Psoas muscle (tissue), 8 donors: ENCODE results near the gene MTHFD1L. TPM values are rescaled to one million over a fixed set of nuclear protein-coding genes. Genes with fewer than 3 reads are reported as not detected.

Experiments used
- ATAC-seq, 4 donors: fragments of 200-7000 bp; cut with Tn5 transposase; one replicate each; pipeline ENCODE4 v1.9.1; 2020; ENCODE audit warnings: moderate library complexity in 3 of 4, mild to moderate bottlenecking in 2 of 4
- DNase-seq, 2 donors: peaks; one replicate each; pipeline ENCODE4 v3.0.0-alpha.2; 2020
- H3K27ac ChIP-seq: fragments of 200-600 bp; one replicate; pipeline ENCODE4 v1.8.0; 2022
- H3K27me3 ChIP-seq, 3 donors: fragments of 200-600 bp in 1 of 3; one replicate each; pipeline versions ENCODE4 v1.6.1 to v1.8.0; 2013 to 2022; ENCODE audit warnings: low read length in 2 of 3, mild to moderate bottlenecking in 2 of 3, moderate library complexity in 1 of 3; ENCODE audit not compliant: insufficient read depth in 3 of 3
- H3K36me3 ChIP-seq, 2 donors: fragments of 200-600 bp in 1 of 2; one replicate each; pipeline versions ENCODE4 v1.6.1 to v1.8.0; 2013 to 2022; ENCODE audit warnings: low read depth in 1 of 2, mild to moderate bottlenecking in 1 of 2, moderate library complexity in 1 of 2; ENCODE audit not compliant: insufficient read depth in 1 of 2
- H3K4me1 ChIP-seq: fragments of 200-600 bp; one replicate; pipeline ENCODE4 v1.8.0; 2022
- H3K4me3 ChIP-seq: fragments of 200-600 bp; one replicate; pipeline ENCODE4 v1.8.0; 2022; ENCODE audit warnings: mild to moderate bottlenecking
- H3K9me3 ChIP-seq: fragments of 200-600 bp; one replicate; pipeline ENCODE4 v1.8.0; 2022
- WGBS, 3 donors: extraction: QIAGEN DNeasy Blood & Tissue Kit; methylation state at CpG; one replicate each; pipeline versions ENCODE4 v1.1.6 to v1.1.7; 2013; 5-methylcytosine and 5-hydroxymethylcytosine counted together
- intact Hi-C, 2 donors: fragments of 100-400 bp; cut with DNase I; formaldehyde crosslinking; loops; one replicate each; pipeline versions ENCODE4 v1.11.0 to v1.14.2; 2022
- polyA plus RNA-seq, 3 donors: library from polyadenylated mRNA; stranded (reverse); fragments of 200-250 nt; gene quantifications; one replicate each; pipeline ENCODE4 v1.2.3, GENCODE V29; 2013
- total RNA-seq, 4 donors: library from RNA; stranded (reverse); fragmentation: NEBNext Ultra II Directional in 2 of 4; extraction: Animal tissue kit (Norgen Biotek cat#: 25700) in 2 of 4; gene quantifications; one replicate each; pipeline versions ENCODE4 v1.2.1 to v1.2.4, GENCODE V29; 2021 to 2023
- TF ChIP-seq, protein P1 (sequence below): fragments of 200-600 bp; IDR thresholded peaks from one replicate; pipeline ENCODE4 v1.8.0; 2022; ENCODE audit warnings: antibody characterized with exemption
- donor health status: healthy with polysubstance abuse.
- donor health status: DM: no; HTN: no; CAD: no; lungs with moderate emphysema.
- donor health status: Bipolar disorder and iron deficiency.
- donor health status: healthy.
- donor health status: DM: yes; HTN: yes; CAD: no.
- donor health status: DM: no; HTN: no; CAD: no.
- donor health status: DM: no; HTN: no; CAD: no.
- donor health status: DM: yes; HTN: yes; CAD: no.

Gene MTHFD1L
- total and polyA plus RNA-seq, 7 donors: 0.21 to 4.1 (median 1.1) TPM

GRCh38 chr6:150953851-150954250 is 88.3 kb downstream of the MTHFD1L start:
- Histone ChIP-seq H3K36me3 (no peaks in the 10 kb centered on the region), H3K4me1 (no peaks in the 10 kb centered on the region), H3K4me3 (no peak overlapping the region), H3K27ac (no peak overlapping the region), H3K27me3 (peaks cover 0 to 4% (median 0%) of the 10 kb centered on the region in 3 donors), H3K9me3 (no peaks in the 10 kb centered on the region)
- intact Hi-C loops: no loop called here
- DNase-seq (no peak), ATAC-seq (no peak)
- 87 to 92% (median 91%) methylated on average over 5 of the region's 5 CpGs for WGBS, 3 donors
- TF ChIP-seq, protein P1, sequence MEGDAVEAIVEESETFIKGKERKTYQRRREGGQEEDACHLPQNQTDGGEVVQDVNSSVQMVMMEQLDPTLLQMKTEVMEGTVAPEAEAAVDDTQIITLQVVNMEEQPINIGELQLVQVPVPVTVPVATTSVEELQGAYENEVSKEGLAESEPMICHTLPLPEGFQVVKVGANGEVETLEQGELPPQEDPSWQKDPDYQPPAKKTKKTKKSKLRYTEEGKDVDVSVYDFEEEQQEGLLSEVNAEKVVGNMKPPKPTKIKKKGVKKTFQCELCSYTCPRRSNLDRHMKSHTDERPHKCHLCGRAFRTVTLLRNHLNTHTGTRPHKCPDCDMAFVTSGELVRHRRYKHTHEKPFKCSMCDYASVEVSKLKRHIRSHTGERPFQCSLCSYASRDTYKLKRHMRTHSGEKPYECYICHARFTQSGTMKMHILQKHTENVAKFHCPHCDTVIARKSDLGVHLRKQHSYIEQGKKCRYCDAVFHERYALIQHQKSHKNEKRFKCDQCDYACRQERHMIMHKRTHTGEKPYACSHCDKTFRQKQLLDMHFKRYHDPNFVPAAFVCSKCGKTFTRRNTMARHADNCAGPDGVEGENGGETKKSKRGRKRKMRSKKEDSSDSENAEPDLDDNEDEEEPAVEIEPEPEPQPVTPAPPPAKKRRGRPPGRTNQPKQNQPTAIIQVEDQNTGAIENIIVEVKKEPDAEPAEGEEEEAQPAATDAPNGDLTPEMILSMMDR: no peak

GRCh38 chr6:150959166-150959565 is 93.7 kb downstream of the MTHFD1L start:
- H3K27ac ChIP-seq: no peak overlapping the region

GRCh38 chr6:150962436-150962835 is 96.9 kb downstream of the MTHFD1L start:
- no peaks in the 10 kb centered on the region for H3K36me3 ChIP-seq
- H3K27ac ChIP-seq: no peak overlapping the region
- TF ChIP-seq, protein P1: no peak
- no peaks in the 10 kb centered on the region for H3K4me1 ChIP-seq
- H3K9me3 ChIP-seq: no peaks in the 10 kb centered on the region
- H3K4me3 ChIP-seq: no peak overlapping the region
- 93 to 100% (median 93%) methylated on average over 2 of the region's 2 CpGs for WGBS, 3 donors
- intact Hi-C loops: no loop called here
- ATAC-seq (no peak), DNase-seq (no peak)
- H3K27me3 ChIP-seq: no peaks in the 10 kb centered on the region

More at GRCh38 chr6:150959166-150959565, 93.7 kb downstream of the MTHFD1L start:
- Histone ChIP-seq H3K27me3 (no peaks in the 10 kb centered on the region), H3K4me3 (no peak overlapping the region), H3K9me3 (no peaks in the 10 kb centered on the region), H3K36me3 (no peaks in the 10 kb centered on the region), H3K4me1 (no peaks in the 10 kb centered on the region)
- DNase-seq: no peak
- intact Hi-C loops: no loop called here
- ATAC-seq: no peak
- TF ChIP-seq, protein P1: no peak
- WGBS, 3 donors: 19 to 40% (median 24%) methylated on average over 4 of the region's 4 CpGs

- DNase-seq (no peak), ATAC-seq (no peak)
- H3K36me3 ChIP-seq: no peaks in the 10 kb centered on the region
- H3K4me1 ChIP-seq: no peaks in the 10 kb centered on the region
- H3K27ac ChIP-seq: no peak overlapping the region
- 76 to 84% (median 80%) methylated on average over 2 of the region's 2 CpGs for WGBS, 3 donors
- H3K9me3 ChIP-seq: no peaks in the 10 kb centered on the region
- H3K4me3 ChIP-seq: no peak overlapping the region
- no peaks in the 10 kb centered on the region for H3K27me3 ChIP-seq
- intact Hi-C loops: no loop called here
- TF ChIP-seq, protein P1: no peak
These were observed 99.3 kb downstream of the MTHFD1L start for GRCh38 chr6:150964765-150965164.

- 68 to 80% (median 77%) methylated on average over 6 of the region's 6 CpGs for WGBS, 3 donors
- no peaks in the 10 kb centered on the region for H3K36me3 ChIP-seq
- no peaks in the 10 kb centered on the region for H3K27me3 ChIP-seq
- intact Hi-C loops: no loop called here
- ATAC-seq (no peak), DNase-seq (no peak)
- no peak overlapping the region for H3K27ac ChIP-seq
- H3K4me3 ChIP-seq: no peak overlapping the region
- TF ChIP-seq, protein P1: no peak
- no peaks in the 10 kb centered on the region for H3K9me3 ChIP-seq
- H3K4me1 ChIP-seq: no peaks in the 10 kb centered on the region
These were observed 101.3 kb downstream of the MTHFD1L start for GRCh38 chr6:150966786-150967185.
